Right lobe of liver (tissue), 6 donors: ENCODE results near the gene COL4A3. TPM values are rescaled to one million over a fixed set of nuclear protein-coding genes. Genes with fewer than 3 reads are reported as not detected.

Experiments used
- ATAC-seq, 4 donors: fragments of 200-7000 bp; cut with Tn5 transposase; one replicate each; pipeline ENCODE4 v1.9.1; 2020; ENCODE audit warnings: mild to moderate bottlenecking in 4 of 4, moderate library complexity in 4 of 4
- DNase-seq, 3 donors: peaks; one replicate each; pipeline ENCODE4 v3.0.0-alpha.2; 2020
- H3K27ac ChIP-seq, 3 donors: fragments of 200-600 bp; one replicate each; pipeline ENCODE4 v1.8.0; 2022
- H3K27me3 ChIP-seq, 2 donors: fragments of 200-600 bp; one replicate each; pipeline ENCODE4 v1.8.0; 2022
- H3K36me3 ChIP-seq, 4 donors: fragments of 200-600 bp; sonication (generic) in 1 of 4; one replicate each; pipeline versions ENCODE4 v1.5.1 to v1.8.0; 2017 to 2022; ENCODE audit warnings: control low read depth in 1 of 4
- H3K4me1 ChIP-seq, 4 donors: fragments of 200-600 bp; sonication (generic) in 1 of 4; one replicate each; pipeline versions ENCODE4 v1.5.1 to v1.8.0; 2017 to 2022; ENCODE audit warnings: control low read depth in 1 of 4
- H3K4me3 ChIP-seq, 3 donors: fragments of 200-600 bp; one replicate each; pipeline ENCODE4 v1.8.0; 2022
- H3K9me3 ChIP-seq, 4 donors: fragments of 200-600 bp; sonication (generic) in 1 of 4; one replicate each; pipeline versions ENCODE4 v1.5.1 to v1.8.0; 2017 to 2022; ENCODE audit warnings: control low read depth in 1 of 4
- CTCF ChIP-seq, 4 donors: fragments of 200-600 bp in 3 of 4; fragments of 450-650 bp in 1 of 4; IDR thresholded peaks; one replicate each; pipeline versions ENCODE4 v1.5.1 to v1.8.0; 2016 to 2022; ENCODE audit warnings: antibody characterized with exemption in 4 of 4, mild to moderate bottlenecking in 2 of 4
- POLR2A ChIP-seq: fragments of 450-650 bp; IDR thresholded peaks from one replicate; pipeline ENCODE4 v1.6.1; 2017; ENCODE audit warnings: antibody characterized with exemption, mild to moderate bottlenecking
- WGBS: methylation state at CpG from one replicate; pipeline ENCODE4 v1.1.6; 2018; ENCODE audit warnings: low coverage, low lambda C conversion rate; ENCODE audit not compliant: insufficient coverage; ENCODE audit errors: missing lambda C conversion rate; 5-methylcytosine and 5-hydroxymethylcytosine counted together
- intact Hi-C, 2 donors: fragments of 100-400 bp; cut with DNase I; formaldehyde crosslinking; loops; one replicate each; pipeline versions ENCODE4 v1.11.2 to v1.14.1; 2022
- total RNA-seq, 6 experiments: library from RNA; depleted of rRNA in 2 of 6; stranded (reverse); fragments of >200 nt in 2 of 6; fragmentation: NEBNext Ultra II Directional in 3 of 6; extraction: Animal tissue kit (Norgen Biotek cat#: 25700) in 3 of 6; gene quantifications; one replicate each; pipeline versions ENCODE4 v1.1.0 to v1.2.4, GENCODE V29; 2016 to 2023
- donor health status: DM: no; HTN: yes; CAD: no.
- donor health status: DM: no; HTN: no; CAD: no.
- donor health status: DM: no; HTN: no; CAD: no.
- donor health status: DM: no; HTN: yes; CAD: no.
- donor health status: DM: no; HTN: yes; CAD: no.

Gene COL4A3
- total RNA-seq, 6 experiments from 2014 or later = 0.12 to 1.6 (median 0.73) TPM

GRCh38 chr2:227201771-227202170, 37.3 kb downstream of the COL4A3 start:
- ATAC-seq (no peak), DNase-seq (no peak)
- TF ChIP-seq CTCF (IDR thresholded peaks at IDR 0.05) (no peak), POLR2A (no peak)
- no peak overlapping the region for H3K27ac ChIP-seq
- no peak overlapping the region for H3K4me3 ChIP-seq
- H3K36me3 ChIP-seq = no peaks in the 10 kb centered on the region
- 95% methylated on average over 2 of the region's 2 CpGs for WGBS
- H3K27me3 ChIP-seq = no peaks in the 10 kb centered on the region
- no peaks in the 10 kb centered on the region for H3K9me3 ChIP-seq
- intact Hi-C loops = no loop called here
- H3K4me1 ChIP-seq = no peaks in the 10 kb centered on the region

- H3K4me1 ChIP-seq = no peaks in the 10 kb centered on the region
- 85% methylated on average over 4 of the region's 4 CpGs for WGBS
- no peak for DNase-seq
- ATAC-seq = no peak
- H3K27me3 ChIP-seq = no peaks in the 10 kb centered on the region
- intact Hi-C loops = no loop called here
- H3K9me3 ChIP-seq = no peaks in the 10 kb centered on the region
- H3K27ac ChIP-seq = no peak overlapping the region
- TF ChIP-seq POLR2A (no peak), CTCF (IDR thresholded peaks at IDR 0.05) (no peak)
- no peaks in the 10 kb centered on the region for H3K36me3 ChIP-seq
- H3K4me3 ChIP-seq = no peak overlapping the region
Observed at GRCh38 chr2:227204452-227204851, 40.0 kb downstream of the COL4A3 start.

- DNase-seq = no peak
- no peaks in the 10 kb centered on the region for H3K9me3 ChIP-seq
- H3K36me3 ChIP-seq = no peaks in the 10 kb centered on the region
- TF ChIP-seq CTCF (IDR thresholded peaks at IDR 0.05) (no peak), POLR2A (no peak)
- H3K27ac ChIP-seq = no peak overlapping the region
- intact Hi-C loops = no loop called here
- ATAC-seq = no peak
- H3K27me3 ChIP-seq = no peaks in the 10 kb centered on the region
- no peaks in the 10 kb centered on the region for H3K4me1 ChIP-seq
- 67% methylated on average over 4 of the region's 4 CpGs for WGBS
- no peak overlapping the region for H3K4me3 ChIP-seq
Observed at GRCh38 chr2:227205701-227206100, 41.3 kb downstream of the COL4A3 start.

GRCh38 chr2:227206406-227206805, 42.0 kb downstream of the COL4A3 start:
- Histone ChIP-seq H3K4me3 (no peak overlapping the region), H3K27ac (no peak overlapping the region), H3K4me1 (no peaks in the 10 kb centered on the region), H3K9me3 (no peaks in the 10 kb centered on the region), H3K27me3 (no peaks in the 10 kb centered on the region), H3K36me3 (no peaks in the 10 kb centered on the region)
- TF ChIP-seq CTCF (IDR thresholded peaks at IDR 0.05) (no peak), POLR2A (no peak)
- WGBS = 74% methylated on average over 5 of the region's 9 CpGs
- no peak for DNase-seq
- intact Hi-C loops = no loop called here
- ATAC-seq = no peak

GRCh38 chr2:227207573-227207972, 43.1 kb downstream of the COL4A3 start:
- Histone ChIP-seq H3K4me3 (no peak overlapping the region), H3K36me3 (no peaks in the 10 kb centered on the region), H3K27ac (no peak overlapping the region), H3K4me1 (no peaks in the 10 kb centered on the region), H3K27me3 (no peaks in the 10 kb centered on the region), H3K9me3 (no peaks in the 10 kb centered on the region)
- DNase-seq (no peak), ATAC-seq (no peak)
- TF ChIP-seq CTCF (IDR thresholded peaks at IDR 0.05) (no peak), POLR2A (no peak)
- intact Hi-C loops = no loop called here
- WGBS = 60% methylated on average over 2 of the region's 2 CpGs
